Measurements from ENCODE around the gene PPP1R16B.

GRCh38 chr20:38889792-38890496 is 84.4 kb downstream of the PPP1R16B start:
- no peak for TF ChIP-seq CTCF (IDR thresholded peaks at IDR 0.05; ENCODE audit: low read depth, low read length, poor library complexity, severe bottlenecking)
- TF ChIP-seq EZH2phosphoT487 (IDR thresholded peaks at IDR 0.05; ENCODE audit: borderline replicate concordance, low read length): no peak
